22Rv1 (cell line): ENCODE data around the gene SENP2.

Experiments used
- ZFX ChIP-seq: fragments of 450-650 bp; IDR thresholded peaks from 2 replicates; pipeline ENCODE4 v1.6.1; 2017; ENCODE audit warnings: antibody characterized with exemption, borderline replicate concordance
- TF ChIP-seq, protein P1 (sequence below): fragments of 450-650 bp; IDR thresholded peaks from 2 replicates; pipeline ENCODE4 v1.5.1; 2017; ENCODE audit warnings: mild to moderate bottlenecking

DNA sequence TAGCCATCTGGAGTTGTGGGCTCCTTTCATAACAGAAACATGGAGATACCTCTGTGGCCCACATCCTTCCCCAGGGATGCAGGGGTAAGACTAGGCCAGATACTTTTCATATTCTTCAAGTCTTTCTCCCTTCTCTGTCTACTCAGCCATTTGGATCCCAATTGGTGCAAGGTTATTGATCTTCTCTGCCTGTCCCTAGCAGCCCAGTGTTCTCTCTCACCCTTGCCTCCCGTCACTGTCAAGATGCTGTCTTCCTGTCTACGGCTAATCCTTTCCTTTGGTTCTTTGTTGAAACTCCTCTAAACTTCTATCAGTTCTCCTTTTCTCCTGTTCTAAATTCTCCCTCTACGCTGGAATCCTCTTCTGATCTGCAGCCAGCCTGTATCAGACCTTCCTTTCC is 51.3 kb downstream of the SENP2 start:
- TF ChIP-seq, protein P1, sequence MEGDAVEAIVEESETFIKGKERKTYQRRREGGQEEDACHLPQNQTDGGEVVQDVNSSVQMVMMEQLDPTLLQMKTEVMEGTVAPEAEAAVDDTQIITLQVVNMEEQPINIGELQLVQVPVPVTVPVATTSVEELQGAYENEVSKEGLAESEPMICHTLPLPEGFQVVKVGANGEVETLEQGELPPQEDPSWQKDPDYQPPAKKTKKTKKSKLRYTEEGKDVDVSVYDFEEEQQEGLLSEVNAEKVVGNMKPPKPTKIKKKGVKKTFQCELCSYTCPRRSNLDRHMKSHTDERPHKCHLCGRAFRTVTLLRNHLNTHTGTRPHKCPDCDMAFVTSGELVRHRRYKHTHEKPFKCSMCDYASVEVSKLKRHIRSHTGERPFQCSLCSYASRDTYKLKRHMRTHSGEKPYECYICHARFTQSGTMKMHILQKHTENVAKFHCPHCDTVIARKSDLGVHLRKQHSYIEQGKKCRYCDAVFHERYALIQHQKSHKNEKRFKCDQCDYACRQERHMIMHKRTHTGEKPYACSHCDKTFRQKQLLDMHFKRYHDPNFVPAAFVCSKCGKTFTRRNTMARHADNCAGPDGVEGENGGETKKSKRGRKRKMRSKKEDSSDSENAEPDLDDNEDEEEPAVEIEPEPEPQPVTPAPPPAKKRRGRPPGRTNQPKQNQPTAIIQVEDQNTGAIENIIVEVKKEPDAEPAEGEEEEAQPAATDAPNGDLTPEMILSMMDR = no peak
- no peak for TF ChIP-seq ZFX
